NCI-H187 (cell line): Measurements from ENCODE around the gene AP1G2.

Experiments
- DNase-seq, 2 experiments: peaks; one replicate each; lab custom pipeline; 2025; lab: John Stamatoyannopoulos, UW

AP1G2 gene

DNA sequence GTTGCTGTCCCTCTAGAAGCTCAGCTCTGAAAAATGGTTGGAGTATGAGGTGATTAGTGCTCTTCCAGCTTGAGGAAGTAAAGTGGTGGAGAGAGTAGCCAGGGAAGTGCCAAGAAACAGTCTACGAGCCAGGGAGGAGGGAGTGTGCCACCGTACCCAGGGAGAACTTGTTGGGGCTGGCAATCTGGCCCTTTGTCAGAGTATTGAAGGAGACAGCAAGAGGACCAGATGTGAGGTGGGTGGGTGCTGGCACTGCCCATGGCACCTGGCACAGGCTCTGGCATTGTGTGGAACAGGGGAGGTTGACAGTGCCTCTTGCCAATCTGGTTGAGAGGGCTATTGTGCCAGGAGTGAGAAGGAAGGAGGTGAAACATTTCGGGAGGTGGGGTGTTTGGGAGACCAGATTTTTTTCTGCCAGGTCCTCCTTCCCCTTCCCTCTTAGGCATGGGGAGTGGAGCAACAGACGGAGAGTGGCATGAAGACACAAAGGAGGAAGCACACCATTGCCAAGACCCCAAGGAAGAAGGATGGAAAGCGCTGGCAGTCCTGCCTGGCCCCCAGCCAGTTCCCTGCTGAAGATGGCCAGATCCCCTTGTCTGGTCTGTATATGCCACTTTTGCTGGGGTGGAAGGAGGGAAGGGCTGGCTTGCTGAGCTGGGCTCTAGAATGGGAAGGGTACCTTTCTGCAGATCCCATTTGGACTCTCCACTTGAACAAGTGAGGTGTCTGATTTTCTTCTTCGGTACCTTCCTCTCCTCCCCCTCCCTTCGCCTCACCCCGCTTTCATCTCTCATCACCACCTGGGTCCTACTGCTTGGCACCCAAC lies 53.6 kb downstream of the AP1G2 start:
- no peak for DNase-seq

DNA sequence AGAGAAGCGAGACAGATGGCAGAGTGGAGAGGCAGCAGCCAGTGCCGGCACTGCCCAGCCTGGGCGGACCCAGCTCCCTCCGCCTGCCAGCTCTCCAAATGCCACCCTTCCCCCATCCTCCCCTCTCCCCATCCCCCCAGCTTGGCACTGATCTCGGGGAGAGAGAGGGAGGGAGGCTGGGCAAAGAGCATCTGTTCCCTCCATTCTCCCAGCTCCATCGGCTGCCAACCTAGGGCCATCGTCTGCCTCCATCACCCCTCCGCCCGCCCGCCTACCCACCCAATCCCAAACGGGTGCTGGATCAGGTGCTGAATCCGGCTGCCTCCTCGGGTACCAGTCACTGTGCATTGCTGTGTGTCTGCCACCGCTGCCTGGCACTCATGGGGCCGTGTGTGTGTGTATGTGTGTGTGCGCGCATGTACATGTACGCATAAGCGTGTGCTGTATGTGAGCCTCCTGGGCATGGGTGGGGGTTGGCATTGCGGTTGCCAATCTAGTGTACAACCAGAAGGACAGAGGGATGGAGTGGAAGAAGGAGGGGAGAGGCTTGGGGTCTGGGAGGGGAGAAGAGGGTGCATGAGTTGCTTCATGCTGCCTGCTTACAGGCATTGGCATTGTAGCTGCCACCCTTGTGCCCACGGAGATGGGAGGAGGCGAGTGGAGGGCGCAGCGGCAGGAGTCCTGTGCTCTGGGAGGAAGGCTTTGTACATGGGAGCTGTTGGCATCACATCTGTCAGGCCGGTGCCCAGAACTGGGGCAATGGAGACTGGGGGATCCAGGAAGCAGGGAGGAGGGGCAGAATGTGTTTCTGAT lies 54.4 kb downstream of the AP1G2 start:
- no peak for DNase-seq

DNA sequence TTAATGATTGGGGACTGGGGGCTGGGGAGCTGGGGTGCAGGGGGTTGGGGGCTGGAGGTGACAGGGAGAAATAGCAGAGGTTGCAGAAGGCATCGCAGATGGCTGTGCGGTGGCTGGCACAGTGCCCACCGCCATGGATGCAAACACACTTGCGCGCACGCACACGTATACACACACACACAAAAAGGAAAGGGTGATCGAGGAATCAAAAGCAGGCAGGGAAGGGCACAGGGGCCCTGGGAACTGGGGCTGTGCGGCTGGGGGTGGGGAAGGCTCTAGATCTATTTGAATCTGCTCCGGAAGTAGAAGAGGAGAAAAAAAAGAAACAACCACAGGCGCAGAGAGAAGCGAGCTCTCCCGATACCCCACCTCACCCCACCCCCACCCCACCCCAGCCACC lies 55.4 kb downstream of the AP1G2 start:
- DNase-seq = no peak
